ENCODE data around the gene RPP25L. TPM values are rescaled to one million over a fixed set of nuclear protein-coding genes. Genes with fewer than 3 reads are reported as not detected.

The RPP25L gene
- total RNA-seq, 2 experiments from 2014 or later = 25.7 to 27.0 TPM

GRCh38 chr9:34624475-34625185, 12.7 kb upstream of the RPP25L start:
- H3K9me3 Mint-ChIP-seq = no peaks in the 10 kb centered on the region
- intact Hi-C loops (cut with micrococcal nuclease) = no loop called here
- H3K4me3 Mint-ChIP-seq = no peak overlapping the region
- H3K27ac Mint-ChIP-seq = no peak overlapping the region
- no peak for DNase-seq
- H3K36me3 Mint-ChIP-seq (ENCODE audit: low read depth) = no peaks in the 10 kb centered on the region
- H3K4me1 Mint-ChIP-seq (ENCODE audit: low read depth) = peaks cover 25% of the 10 kb centered on the region
- CTCF ChIA-PET = interaction anchor here (1.0 to 2.7 kb wide), 4 partner anchors 9 to 23 kb away, joined by 3 to 19 read pairs (median 5); partner anchors contain the start of genes RPP25L and SIGMAR1
- peaks cover 56% of the 10 kb centered on the region for H3K27me3 Mint-ChIP-seq (ENCODE audit: low read depth)

GRCh38 chr9:34623374-34624235, 11.7 kb upstream of the RPP25L start:
- intact Hi-C loops (cut with micrococcal nuclease) = no loop called here
- peak; percentile 34 for DNase-seq
- H3K27me3 Mint-ChIP-seq (ENCODE audit: low read depth) = peaks cover 49% of the 10 kb centered on the region
- H3K36me3 Mint-ChIP-seq (ENCODE audit: low read depth) = no peaks in the 10 kb centered on the region
- CTCF ChIA-PET = interaction anchor here (1.0 to 4.5 kb wide), 4 partner anchors 10 to 20 kb away, joined by 3 to 62 read pairs (median 12); no protein-coding TSS in a partner anchor
- peak overlapping the region; percentile 17 for H3K4me3 Mint-ChIP-seq
- H3K27ac Mint-ChIP-seq = no peak overlapping the region
- H3K9me3 Mint-ChIP-seq = no peaks in the 10 kb centered on the region
- H3K4me1 Mint-ChIP-seq (ENCODE audit: low read depth) = peaks cover 27% of the 10 kb centered on the region

GRCh38 chr9:34620061-34620994, 8.4 kb upstream of the RPP25L start, which contains the start of gene DCTN3:
Gene DCTN3 (minus strand): TSS chr9:34620495. CDS start chr9:34620464, 31 bp downstream.
- CTCF ChIA-PET = interaction anchor here (0.5 to 4.5 kb wide), 12 partner anchors 8 to 539 kb away, joined by 3 to 62 read pairs (median 4); partner anchors contain the start of genes ARID3C and RPP25L
- peak within 1 kb of the TSS; percentile 39 for H3K27ac Mint-ChIP-seq

GRCh38 chr9:34615132-34615531, 3.2 kb upstream of the RPP25L start:
- Mint-ChIP-seq H3K27me3 (ENCODE audit: low read depth) (no peaks in the 10 kb centered on the region), H3K36me3 (ENCODE audit: low read depth) (peaks cover 8% of the 10 kb centered on the region), H3K4me3 (no peak overlapping the region), H3K4me1 (ENCODE audit: low read depth) (peaks cover 30% of the 10 kb centered on the region), H3K9me3 (no peaks in the 10 kb centered on the region), H3K27ac (no peak overlapping the region)
- no peak for DNase-seq
- CTCF ChIA-PET = interaction anchor here (1.1 to 8.4 kb wide), 3 partner anchors 21 to 87 kb away, joined by 3 to 123 read pairs (median 5); partner anchors contain the start of gene SIGMAR1
- intact Hi-C loops (cut with micrococcal nuclease) = no loop called here

More at GRCh38 chr9:34620061-34620994, 8.4 kb upstream of the RPP25L start, which contains the start of gene DCTN3:
- DNase-seq = peak; percentile 96
- H3K4me1 Mint-ChIP-seq (ENCODE audit: low read depth) = peaks cover 21% of the 10 kb centered on the region
- H3K36me3 Mint-ChIP-seq (ENCODE audit: low read depth) = peaks cover 8% of the 10 kb centered on the region
- H3K27me3 Mint-ChIP-seq (ENCODE audit: low read depth) = peaks cover 20% of the 10 kb centered on the region
- no peaks in the 10 kb centered on the region for H3K9me3 Mint-ChIP-seq
- intact Hi-C loops (cut with micrococcal nuclease) = loop anchor here (1.0 kb wide), 2 partner anchors 8 to 14 kb away; partner anchors contain the start of gene RPP25L
- peak within 1 kb of the TSS; percentile 89 for H3K4me3 Mint-ChIP-seq

- intact Hi-C loops (cut with micrococcal nuclease) = loop anchor here (1.0 kb wide), 5 partner anchors 7 to 155 kb away; partner anchors contain the start of genes DCTN3, DNAI1 and FAM219A
- no peaks in the 10 kb centered on the region for H3K9me3 Mint-ChIP-seq
- H3K27ac Mint-ChIP-seq = peak overlapping the region; percentile 63
- H3K4me3 Mint-ChIP-seq = peak overlapping the region; percentile 87
- DNase-seq = peak; percentile 78
- H3K36me3 Mint-ChIP-seq (ENCODE audit: low read depth) = peaks cover 8% of the 10 kb centered on the region
- H3K27me3 Mint-ChIP-seq (ENCODE audit: low read depth) = no peaks in the 10 kb centered on the region
- CTCF ChIA-PET = interaction anchor here (0.6 to 8.4 kb wide), 13 partner anchors 10 to 90 kb away, joined by 3 to 123 read pairs (median 4); partner anchors contain the start of genes GALT and SIGMAR1
- peaks cover 21% of the 10 kb centered on the region for H3K4me1 Mint-ChIP-seq (ENCODE audit: low read depth)
Observed at GRCh38 chr9:34612788-34613390, 992 bp upstream of the RPP25L start.

GRCh38 chr9:34611251-34611810, 566 bp downstream of the RPP25L start:
- H3K27me3 Mint-ChIP-seq (ENCODE audit: low read depth) = no peaks in the 10 kb centered on the region
- peak overlapping the region; percentile 87 for H3K4me3 Mint-ChIP-seq
- H3K27ac Mint-ChIP-seq = peak overlapping the region; percentile 83
- peaks cover 2% of the 10 kb centered on the region for H3K36me3 Mint-ChIP-seq (ENCODE audit: low read depth)
- H3K4me1 Mint-ChIP-seq (ENCODE audit: low read depth) = peaks cover 21% of the 10 kb centered on the region
- no peak for DNase-seq
- no peaks in the 10 kb centered on the region for H3K9me3 Mint-ChIP-seq
- CTCF ChIA-PET = interaction anchor here (0.7 to 8.4 kb wide), 7 partner anchors 9 to 276 kb away, joined by 3 to 123 read pairs (median 3); partner anchors contain the start of genes DCTN3 and SIGMAR1
- intact Hi-C loops (cut with micrococcal nuclease) = no loop called here

GRCh38 chr9:34610434-34611206, 1.3 kb downstream of the RPP25L start:
- intact Hi-C loops (cut with micrococcal nuclease) = no loop called here
- CTCF ChIA-PET = interaction anchor here (0.6 to 8.4 kb wide), 7 partner anchors 8 to 355 kb away, joined by 3 to 123 read pairs (median 3); partner anchors contain the start of genes DCTN3 and SIGMAR1
- no peak for DNase-seq
- H3K36me3 Mint-ChIP-seq (ENCODE audit: low read depth) = no peaks in the 10 kb centered on the region
- peak overlapping the region; percentile 87 for H3K4me3 Mint-ChIP-seq
- no peaks in the 10 kb centered on the region for H3K27me3 Mint-ChIP-seq (ENCODE audit: low read depth)
- peaks cover 21% of the 10 kb centered on the region for H3K4me1 Mint-ChIP-seq (ENCODE audit: low read depth)
- no peak overlapping the region for H3K27ac Mint-ChIP-seq
- no peaks in the 10 kb centered on the region for H3K9me3 Mint-ChIP-seq

- no peaks in the 10 kb centered on the region for H3K27me3 Mint-ChIP-seq (ENCODE audit: low read depth)
- no peak overlapping the region for H3K27ac Mint-ChIP-seq
- intact Hi-C loops (cut with micrococcal nuclease) = loop anchor here (10.0 kb wide), 1 partner anchor 273 kb away; no protein-coding TSS in a partner anchor
- H3K4me3 Mint-ChIP-seq = no peak overlapping the region
- CTCF ChIA-PET = interaction anchor here (0.6 to 8.3 kb wide), 4 partner anchors 13 to 147 kb away, joined by 3 to 64 read pairs (median 3); partner anchors contain the start of genes DCTN3 and SIGMAR1
- peaks cover 15% of the 10 kb centered on the region for H3K4me1 Mint-ChIP-seq (ENCODE audit: low read depth)
- no peak for DNase-seq
- no peaks in the 10 kb centered on the region for H3K36me3 Mint-ChIP-seq (ENCODE audit: low read depth)
- H3K9me3 Mint-ChIP-seq = no peaks in the 10 kb centered on the region
Observed at GRCh38 chr9:34607331-34607730, 4.6 kb downstream of the RPP25L start.

GRCh38 chr9:34606905-34607304, 5.0 kb downstream of the RPP25L start:
- H3K9me3 Mint-ChIP-seq = no peaks in the 10 kb centered on the region
- no peak for DNase-seq
- H3K4me1 Mint-ChIP-seq (ENCODE audit: low read depth) = peaks cover 13% of the 10 kb centered on the region
- intact Hi-C loops (cut with micrococcal nuclease) = loop anchor here (10.0 kb wide), 1 partner anchor 272 kb away; no protein-coding TSS in a partner anchor
- no peak overlapping the region for H3K27ac Mint-ChIP-seq
- no peaks in the 10 kb centered on the region for H3K36me3 Mint-ChIP-seq (ENCODE audit: low read depth)
- H3K4me3 Mint-ChIP-seq = no peak overlapping the region
- CTCF ChIA-PET = interaction anchor here (0.6 to 8.3 kb wide), 5 partner anchors 13 to 204 kb away, joined by 3 to 64 read pairs (median 8); partner anchors contain the start of genes DCTN3 and SIGMAR1
- no peaks in the 10 kb centered on the region for H3K27me3 Mint-ChIP-seq (ENCODE audit: low read depth)

- Mint-ChIP-seq H3K27ac (no peak overlapping the region), H3K9me3 (no peaks in the 10 kb centered on the region), H3K27me3 (ENCODE audit: low read depth) (no peaks in the 10 kb centered on the region), H3K4me1 (ENCODE audit: low read depth) (peaks cover 9% of the 10 kb centered on the region), H3K36me3 (ENCODE audit: low read depth) (no peaks in the 10 kb centered on the region), H3K4me3 (no peak overlapping the region)
- CTCF ChIA-PET = interaction anchor here (1.0 to 8.3 kb wide), 6 partner anchors 14 to 203 kb away, joined by 3 to 64 read pairs (median 14); partner anchors contain the start of genes DCTN3 and SIGMAR1
- intact Hi-C loops (cut with micrococcal nuclease) = loop anchor here (10.0 kb wide), 1 partner anchor 271 kb away; no protein-coding TSS in a partner anchor
- DNase-seq = no peak
Observed at GRCh38 chr9:34606190-34606589, 5.7 kb downstream of the RPP25L start.

Measured in activated naive CD4-positive, alpha-beta T cell treated with anti-CD3 and anti-CD28 coated beads for 36 hours (primary cell).